Thyroid gland (tissue), 4 donors: Measurements from ENCODE around the gene NIPSNAP3A.

ENCODE experiments used
- POLR2A ChIP-seq, 2 donors: fragments of 450-650 bp; IDR thresholded peaks; one replicate each; pipeline ENCODE4 v1.6.1; 2017; ENCODE audit warnings: antibody characterized with exemption in 2 of 2, mild to moderate bottlenecking in 2 of 2, moderate library complexity in 1 of 2
- TF ChIP-seq, protein P1 (sequence below), 6 experiments: fragments of 200-600 bp in 3 of 6; fragments of 450-650 bp in 3 of 6; sonication (generic) in 3 of 6; IDR thresholded peaks; one replicate each; pipeline ENCODE4 v1.5.1; 2016 to 2019; ENCODE audit warnings: antibody characterized with exemption in 6 of 6, mild to moderate bottlenecking in 2 of 6, inconsistent platforms in 1 of 6, moderate library complexity in 1 of 6

DNA sequence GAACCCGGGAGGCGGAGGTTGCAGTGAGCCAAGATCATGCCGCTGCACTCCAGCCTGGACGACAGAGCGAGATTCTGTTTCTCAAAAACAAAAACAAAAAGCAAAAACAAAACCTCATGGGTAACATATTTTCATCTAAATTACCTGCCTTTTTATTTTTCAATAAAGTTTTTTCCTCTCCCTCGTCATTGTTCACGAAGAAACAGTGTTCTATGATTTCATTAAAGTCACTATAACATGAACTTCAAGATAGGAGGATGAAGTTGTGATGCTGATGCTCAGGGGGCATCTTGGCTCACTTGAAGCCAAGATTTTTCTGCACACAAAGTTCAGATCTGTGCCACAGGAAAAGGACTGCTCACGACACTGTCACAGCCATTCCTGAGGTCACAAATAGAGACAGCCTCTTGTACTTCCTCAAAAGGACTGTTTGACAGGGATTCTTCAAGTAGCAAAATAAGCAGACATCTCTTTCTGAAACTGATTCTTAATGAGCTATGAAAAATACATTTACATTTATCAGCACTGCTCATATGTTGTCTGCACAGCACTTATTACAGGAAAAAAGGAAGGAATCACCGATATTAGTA is 32.6 kb downstream of the NIPSNAP3A start:
- TF ChIP-seq, protein P1, sequence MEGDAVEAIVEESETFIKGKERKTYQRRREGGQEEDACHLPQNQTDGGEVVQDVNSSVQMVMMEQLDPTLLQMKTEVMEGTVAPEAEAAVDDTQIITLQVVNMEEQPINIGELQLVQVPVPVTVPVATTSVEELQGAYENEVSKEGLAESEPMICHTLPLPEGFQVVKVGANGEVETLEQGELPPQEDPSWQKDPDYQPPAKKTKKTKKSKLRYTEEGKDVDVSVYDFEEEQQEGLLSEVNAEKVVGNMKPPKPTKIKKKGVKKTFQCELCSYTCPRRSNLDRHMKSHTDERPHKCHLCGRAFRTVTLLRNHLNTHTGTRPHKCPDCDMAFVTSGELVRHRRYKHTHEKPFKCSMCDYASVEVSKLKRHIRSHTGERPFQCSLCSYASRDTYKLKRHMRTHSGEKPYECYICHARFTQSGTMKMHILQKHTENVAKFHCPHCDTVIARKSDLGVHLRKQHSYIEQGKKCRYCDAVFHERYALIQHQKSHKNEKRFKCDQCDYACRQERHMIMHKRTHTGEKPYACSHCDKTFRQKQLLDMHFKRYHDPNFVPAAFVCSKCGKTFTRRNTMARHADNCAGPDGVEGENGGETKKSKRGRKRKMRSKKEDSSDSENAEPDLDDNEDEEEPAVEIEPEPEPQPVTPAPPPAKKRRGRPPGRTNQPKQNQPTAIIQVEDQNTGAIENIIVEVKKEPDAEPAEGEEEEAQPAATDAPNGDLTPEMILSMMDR (IDR thresholded peaks at IDR 0.05) = no peak
- TF ChIP-seq POLR2A (IDR thresholded peaks at IDR 0.05) = no peak
